AG04449 (cell line): ENCODE results near the gene ZNF865.

Source experiments
- CTCF ChIA-PET: fragments of 350-600 bp; formaldehyde crosslinking; extraction: SDS; loops from one replicate; lab custom pipeline; 2021; ENCODE audit warnings: antibody characterized with exemption; lab: Yijun Ruan, JAX
- POLR2A ChIA-PET: fragments of 400-600, 350-600 bp; formaldehyde crosslinking; extraction: SDS; loops from one replicate; lab custom pipeline; 2020; ENCODE audit warnings: antibody characterized with exemption, inconsistent platforms; lab: Yijun Ruan, JAX
- DNase-seq: peaks from one replicate; pipeline ENCODE4 v3.0.0-alpha.2; 2010; ENCODE audit warnings: low read depth, low spot score
- H3K4me3 ChIP-seq: 2 replicates; pipeline ENCODE4 v1.5.1; 2011; ENCODE audit warnings: low read depth, mild to moderate bottlenecking, control low read depth, low read length
- TF ChIP-seq, protein P1 (sequence below): IDR thresholded peaks from one replicate; pipeline ENCODE4 v1.5.1; 2011; ENCODE audit warnings: mild to moderate bottlenecking, moderate library complexity, low read length, control low read depth, inconsistent platforms; ENCODE audit not compliant: insufficient read depth; ENCODE audit errors: missing control alignments

ZNF865 gene

DNA sequence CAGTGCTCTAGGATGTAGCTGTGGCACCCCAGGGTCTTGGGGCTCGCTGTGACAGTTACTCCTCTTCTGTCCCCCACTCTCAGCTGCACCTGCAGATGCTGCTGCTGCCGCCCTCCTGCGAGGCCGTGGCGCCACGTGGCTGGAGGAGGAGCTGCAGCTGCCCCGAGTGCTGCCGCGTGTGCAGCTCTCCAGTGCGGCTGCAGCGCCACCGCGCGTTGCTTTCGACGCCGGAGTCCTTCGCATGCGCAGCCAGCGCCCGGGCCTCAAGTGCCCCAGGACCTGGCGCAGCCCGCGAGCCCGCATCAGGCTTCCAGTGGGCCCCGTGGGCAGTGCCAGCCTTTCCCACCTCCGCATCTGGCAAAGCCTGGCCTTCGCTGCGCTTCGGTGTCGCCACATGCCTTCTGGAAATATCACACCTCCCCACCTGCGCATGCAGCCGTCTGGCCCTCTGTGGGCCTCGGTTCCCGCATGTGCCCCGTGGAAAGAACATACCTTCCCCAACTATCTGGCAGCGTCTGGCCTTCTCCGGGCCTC is 34.7 kb downstream of the ZNF865 start:
- H3K4me3 ChIP-seq: peak overlapping the region; percentile 74
- ChIA-PET CTCF (interaction anchor here (1.2 to 2.1 kb wide), 3 partner anchors 9 to 130 kb away, joined by 3 to 7 read pairs (median 3); partner anchors contain the start of gene U2AF2), POLR2A (interaction anchor here (0.6 kb wide), 1 partner anchor 152 kb away, joined by 3 read pairs; no protein-coding TSS in a partner anchor)
- TF ChIP-seq, protein P1, sequence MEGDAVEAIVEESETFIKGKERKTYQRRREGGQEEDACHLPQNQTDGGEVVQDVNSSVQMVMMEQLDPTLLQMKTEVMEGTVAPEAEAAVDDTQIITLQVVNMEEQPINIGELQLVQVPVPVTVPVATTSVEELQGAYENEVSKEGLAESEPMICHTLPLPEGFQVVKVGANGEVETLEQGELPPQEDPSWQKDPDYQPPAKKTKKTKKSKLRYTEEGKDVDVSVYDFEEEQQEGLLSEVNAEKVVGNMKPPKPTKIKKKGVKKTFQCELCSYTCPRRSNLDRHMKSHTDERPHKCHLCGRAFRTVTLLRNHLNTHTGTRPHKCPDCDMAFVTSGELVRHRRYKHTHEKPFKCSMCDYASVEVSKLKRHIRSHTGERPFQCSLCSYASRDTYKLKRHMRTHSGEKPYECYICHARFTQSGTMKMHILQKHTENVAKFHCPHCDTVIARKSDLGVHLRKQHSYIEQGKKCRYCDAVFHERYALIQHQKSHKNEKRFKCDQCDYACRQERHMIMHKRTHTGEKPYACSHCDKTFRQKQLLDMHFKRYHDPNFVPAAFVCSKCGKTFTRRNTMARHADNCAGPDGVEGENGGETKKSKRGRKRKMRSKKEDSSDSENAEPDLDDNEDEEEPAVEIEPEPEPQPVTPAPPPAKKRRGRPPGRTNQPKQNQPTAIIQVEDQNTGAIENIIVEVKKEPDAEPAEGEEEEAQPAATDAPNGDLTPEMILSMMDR: peak; percentile 71
- no peak for DNase-seq

DNA sequence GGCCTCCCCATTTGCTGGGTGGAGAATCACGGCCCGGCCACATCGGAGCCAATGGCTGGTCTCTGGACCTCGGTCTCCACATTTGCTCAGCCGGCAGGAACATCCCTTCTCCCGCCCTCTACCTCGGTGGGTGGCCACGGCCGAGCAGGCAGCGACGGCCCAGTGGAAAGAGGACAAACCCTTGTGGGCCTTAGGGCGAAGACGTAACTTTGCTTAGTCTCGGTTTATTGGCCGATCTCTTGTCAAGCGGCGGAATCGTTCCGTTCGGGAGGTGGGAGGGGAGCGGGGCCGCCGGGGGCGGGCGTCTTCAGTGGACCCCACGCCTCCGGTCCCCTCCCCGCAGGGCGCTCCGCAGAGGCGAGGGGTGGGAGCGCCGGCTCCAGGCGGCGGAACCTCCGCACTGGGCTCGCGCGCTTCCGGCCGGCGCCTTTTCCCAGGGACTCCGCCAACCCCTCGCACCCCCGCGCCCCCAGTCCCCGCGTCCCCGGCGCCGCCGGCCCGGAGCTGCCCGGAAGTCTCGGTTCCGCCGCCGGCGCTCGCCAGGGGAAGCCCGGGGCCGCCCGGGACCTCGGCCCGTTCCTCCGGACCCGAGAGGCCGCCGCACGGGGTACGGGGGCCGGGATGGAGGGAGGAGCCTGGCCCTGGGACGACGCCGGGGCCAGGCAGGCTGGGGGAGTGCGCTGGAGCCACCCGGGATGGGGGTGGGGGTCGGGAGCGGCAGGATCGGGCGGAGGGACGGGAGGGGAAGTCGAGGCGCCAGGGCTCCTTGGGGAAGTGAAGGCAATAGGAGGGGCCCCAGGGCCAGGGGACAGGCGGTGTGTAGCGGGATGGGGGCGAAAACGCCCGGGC is 35.4 kb downstream of the ZNF865 start, which contains the start of gene ZNF580:
Gene ZNF580, plus strand, starts transcription at position 426 of the 849 bp plus-strand sequence. CDS start 1,507 bp downstream, outside the sequence.
- no peak for DNase-seq
- TF ChIP-seq, protein P1: no peak
- H3K4me3 ChIP-seq: peak within 1 kb of the TSS; percentile 74
- POLR2A ChIA-PET: interaction anchor here (0.6 kb wide), 2 partner anchors 152 to 153 kb away, joined by 3 read pairs; no protein-coding TSS in a partner anchor
- CTCF ChIA-PET: interaction anchor here (1.4 to 2.1 kb wide), 2 partner anchors 9 to 14 kb away, joined by 3 to 7 read pairs; partner anchors contain the start of gene U2AF2

DNA sequence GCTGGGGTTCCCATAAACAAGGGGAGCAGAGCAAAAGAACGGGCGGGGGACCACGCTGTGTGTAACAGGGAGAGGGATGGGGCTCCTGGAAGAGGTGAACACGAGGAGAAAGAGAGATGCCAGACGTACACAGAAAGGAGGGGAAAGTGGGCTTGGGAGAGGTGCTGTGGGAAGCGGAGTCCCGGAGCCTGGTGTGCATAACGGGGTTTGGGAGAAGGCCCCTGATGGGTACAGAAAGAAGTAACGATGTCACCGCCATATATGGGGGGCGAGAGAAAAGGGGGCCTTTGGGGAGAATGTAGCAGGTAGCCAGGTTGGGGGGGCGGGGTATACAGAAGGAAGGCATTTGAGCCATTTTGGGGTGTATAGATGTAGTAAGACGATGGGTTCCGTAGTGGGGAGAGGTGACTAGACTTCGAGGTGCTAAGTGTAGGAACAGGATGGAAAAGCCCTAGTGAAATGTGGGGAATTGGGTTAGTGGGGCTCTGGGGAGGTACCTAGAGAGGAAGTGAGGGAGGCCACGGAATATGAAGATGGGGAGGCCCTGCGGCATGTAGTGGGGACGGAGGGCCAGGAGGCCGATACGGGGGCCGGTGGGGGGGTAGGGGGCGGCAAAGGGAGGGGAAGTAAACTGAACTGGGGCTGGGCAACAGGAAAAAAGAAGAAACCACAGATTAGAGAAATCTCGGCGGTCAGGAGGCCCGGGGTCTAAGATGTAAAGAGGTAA is 36.1 kb downstream of the ZNF865 start:
- TF ChIP-seq, protein P1: no peak
- no peak for DNase-seq
- H3K4me3 ChIP-seq: peak overlapping the region; percentile 74
- ChIA-PET POLR2A (interaction anchor here (0.6 to 2.5 kb wide), 3 partner anchors 9 to 154 kb away, joined by 3 to 11 read pairs (median 8); partner anchors contain the start of gene U2AF2), CTCF (interaction anchor here (1.0 to 2.2 kb wide), 2 partner anchors 9 to 13 kb away, joined by 3 to 16 read pairs; no protein-coding TSS in a partner anchor)

DNA sequence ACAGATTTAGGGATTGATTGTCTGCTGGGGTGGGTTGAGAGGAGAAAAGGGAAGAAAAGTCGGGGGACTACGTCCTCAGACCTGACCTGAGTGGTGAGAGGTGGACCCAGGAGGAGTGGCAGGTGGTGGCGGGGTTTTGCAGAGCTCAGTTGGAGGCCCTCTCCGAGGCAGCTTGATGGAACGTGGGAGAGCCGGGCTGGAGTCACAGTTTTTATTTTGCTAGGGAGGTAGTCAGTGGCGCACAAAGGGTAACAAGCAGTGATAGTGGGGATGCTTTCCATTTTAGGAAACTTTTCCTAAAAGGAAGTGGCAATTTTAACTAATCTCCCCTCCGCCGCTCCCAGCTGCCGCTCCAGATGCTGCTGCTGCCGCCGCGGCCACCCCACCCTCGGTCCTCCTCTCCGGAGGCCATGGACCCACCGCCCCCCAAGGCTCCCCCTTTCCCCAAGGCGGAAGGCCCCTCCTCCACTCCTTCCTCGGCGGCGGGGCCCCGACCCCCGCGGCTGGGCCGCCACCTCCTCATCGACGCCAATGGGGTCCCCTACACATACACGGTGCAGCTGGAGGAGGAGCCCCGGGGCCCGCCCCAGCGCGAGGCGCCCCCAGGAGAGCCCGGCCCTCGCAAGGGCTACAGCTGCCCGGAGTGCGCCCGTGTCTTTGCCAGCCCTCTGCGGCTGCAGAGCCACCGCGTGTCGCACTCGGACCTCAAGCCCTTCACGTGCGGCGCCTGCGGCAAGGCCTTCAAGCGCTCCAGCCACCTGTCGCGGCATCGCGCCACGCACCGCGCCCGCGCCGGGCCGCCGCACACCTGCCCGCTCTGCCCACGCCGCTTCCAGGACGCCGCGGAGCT is 36.9 kb downstream of the ZNF865 start:
- TF ChIP-seq, protein P1: no peak
- no peak for DNase-seq
- ChIA-PET CTCF (interaction anchor here (1.0 to 2.2 kb wide), 3 partner anchors 10 to 12 kb away, joined by 3 to 16 read pairs (median 16); no protein-coding TSS in a partner anchor), POLR2A (interaction anchor here (1.0 to 2.5 kb wide), 4 partner anchors 10 to 37 kb away, joined by 3 to 11 read pairs (median 6); partner anchors contain the start of genes U2AF2, ZNF784 and ZNF865)
- peak overlapping the region; percentile 74 for H3K4me3 ChIP-seq

DNA sequence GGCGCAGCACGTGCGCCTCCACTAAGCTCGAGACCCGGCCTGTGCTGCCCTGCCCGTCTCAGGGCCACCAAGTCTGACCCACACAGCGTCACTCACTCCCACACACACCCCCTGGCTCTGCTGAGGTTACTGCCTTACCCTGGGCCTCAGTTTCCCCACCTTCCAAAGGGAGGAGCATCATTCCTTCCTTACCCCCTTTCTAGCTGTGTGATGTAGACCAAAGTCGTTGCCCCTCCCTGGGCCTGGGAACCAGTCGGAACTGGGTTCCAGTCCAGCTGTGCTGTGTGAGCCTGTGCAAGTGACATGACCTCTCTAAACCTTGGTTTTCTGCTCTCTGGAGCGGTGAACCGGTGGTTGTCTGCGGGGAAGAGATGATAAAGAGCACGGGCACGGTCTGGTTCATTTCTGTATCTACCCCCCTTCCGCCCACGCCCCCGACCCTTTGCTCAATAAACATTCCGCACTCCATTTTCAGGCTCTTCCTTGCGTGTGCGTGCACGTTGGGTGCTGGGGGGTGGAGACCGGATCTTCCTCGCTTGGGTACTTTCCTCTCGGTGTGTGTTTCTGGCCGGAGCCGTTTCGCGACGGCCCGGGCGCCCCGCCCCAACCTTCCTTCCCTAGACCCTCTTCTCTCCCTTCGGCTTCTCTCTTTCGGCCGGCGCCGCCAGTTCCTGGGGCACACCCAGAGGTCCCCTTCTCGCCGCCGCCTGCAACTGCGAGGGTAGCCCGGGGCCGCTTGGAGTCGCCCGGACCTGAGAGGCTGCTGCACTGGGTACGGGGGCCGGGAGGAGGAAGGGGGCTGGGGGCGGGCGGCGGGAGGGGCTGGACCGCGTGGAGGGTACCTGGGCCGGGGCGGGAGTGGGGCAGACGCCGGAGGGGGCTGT is 37.8 kb downstream of the ZNF865 start, which contains the start of gene ZNF581:
Gene ZNF581, plus strand, starts transcription at position 647 of the 884 bp plus-strand sequence. CDS start 923 bp downstream, outside the sequence.
- ChIA-PET POLR2A (interaction anchor here (1.0 to 2.5 kb wide), 4 partner anchors 10 to 37 kb away, joined by 3 to 11 read pairs (median 6); partner anchors contain the start of genes U2AF2, ZNF784 and ZNF865), CTCF (interaction anchor here (2.2 kb wide), 2 partner anchors 9 to 10 kb away, joined by 16 read pairs; no protein-coding TSS in a partner anchor)
- peak within 1 kb of the TSS; percentile 74 for H3K4me3 ChIP-seq
- DNase-seq: no peak
- TF ChIP-seq, protein P1: no peak
